ENCODE data around the gene DEPDC1. TPM values are rescaled to one million over a fixed set of nuclear protein-coding genes. Genes with fewer than 3 reads are reported as not detected.

Gene DEPDC1
- 22.5 and 24.8 TPM in 2 replicates for total RNA-seq

GRCh38 chr1:68496680-68497357, at the start of gene DEPDC1:
Gene DEPDC1 (minus strand): TSS chr1:68497082. CDS start chr1:68496999, 83 bp downstream.

GRCh38 chr1:68449901-68450300, 47.0 kb downstream of the DEPDC1 start, which contains the start of gene RPE65:
Gene RPE65 (minus strand): TSS chr1:68449954. CDS start chr1:68449905, 49 bp downstream.

Other genes with a start within 250 kb of the DEPDC1 start
- not detected in 2 replicates for gene RPE65, start 47.1 kb downstream of the DEPDC1 start, total RNA-seq